ENCODE results near the gene KCNG1.
A peak's percentile ranks its signal among the peaks of the same experiment; 100 is the strongest.

Gene KCNG1

GRCh38 chr20:51012357-51012756 lies 10.6 kb downstream of the KCNG1 start:
- no peak for DNase-seq

DNA sequence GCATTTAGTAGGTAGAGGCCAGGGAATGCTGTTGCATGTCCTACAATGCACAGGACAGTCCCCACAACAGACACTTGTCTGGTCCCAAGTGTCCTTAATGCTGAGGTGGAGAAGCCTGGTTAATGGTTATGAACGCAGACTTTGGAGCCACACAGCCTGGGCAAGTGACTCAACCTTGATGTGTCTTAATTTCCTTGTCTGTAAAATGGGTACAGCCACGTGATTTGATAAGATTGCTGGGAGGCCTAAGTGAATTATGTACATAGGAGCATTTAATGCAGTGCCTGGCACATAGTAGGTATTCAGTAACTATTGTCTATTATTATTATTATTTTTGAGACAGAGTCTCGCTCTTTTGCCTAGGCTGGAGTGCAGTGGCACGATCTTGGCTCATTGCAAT lies 11.4 kb downstream of the KCNG1 start:
- DNase-seq: no peak

DNA sequence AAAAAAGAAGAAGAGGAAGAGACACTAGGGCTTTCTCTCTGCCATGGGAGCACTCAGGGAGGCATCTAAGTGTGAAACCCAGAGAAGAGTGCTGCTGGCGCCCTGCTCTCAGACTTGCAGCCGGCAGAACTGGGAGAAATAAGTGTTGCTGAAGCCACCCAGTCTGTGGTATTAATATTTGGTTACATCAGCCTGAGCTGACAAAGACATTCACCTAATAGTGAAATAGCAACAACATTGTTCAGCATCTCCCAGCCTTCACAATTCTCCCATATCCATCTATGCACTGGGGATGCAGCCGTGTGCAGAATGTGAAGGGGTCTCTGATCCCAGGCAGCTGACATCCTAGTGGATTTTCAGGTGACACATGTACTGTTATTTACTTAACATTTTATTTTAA lies 12.0 kb downstream of the KCNG1 start:
- no peak for DNase-seq

GRCh38 chr20:51010043-51010365 lies 12.9 kb downstream of the KCNG1 start:
- no peak for DNase-seq

DNA sequence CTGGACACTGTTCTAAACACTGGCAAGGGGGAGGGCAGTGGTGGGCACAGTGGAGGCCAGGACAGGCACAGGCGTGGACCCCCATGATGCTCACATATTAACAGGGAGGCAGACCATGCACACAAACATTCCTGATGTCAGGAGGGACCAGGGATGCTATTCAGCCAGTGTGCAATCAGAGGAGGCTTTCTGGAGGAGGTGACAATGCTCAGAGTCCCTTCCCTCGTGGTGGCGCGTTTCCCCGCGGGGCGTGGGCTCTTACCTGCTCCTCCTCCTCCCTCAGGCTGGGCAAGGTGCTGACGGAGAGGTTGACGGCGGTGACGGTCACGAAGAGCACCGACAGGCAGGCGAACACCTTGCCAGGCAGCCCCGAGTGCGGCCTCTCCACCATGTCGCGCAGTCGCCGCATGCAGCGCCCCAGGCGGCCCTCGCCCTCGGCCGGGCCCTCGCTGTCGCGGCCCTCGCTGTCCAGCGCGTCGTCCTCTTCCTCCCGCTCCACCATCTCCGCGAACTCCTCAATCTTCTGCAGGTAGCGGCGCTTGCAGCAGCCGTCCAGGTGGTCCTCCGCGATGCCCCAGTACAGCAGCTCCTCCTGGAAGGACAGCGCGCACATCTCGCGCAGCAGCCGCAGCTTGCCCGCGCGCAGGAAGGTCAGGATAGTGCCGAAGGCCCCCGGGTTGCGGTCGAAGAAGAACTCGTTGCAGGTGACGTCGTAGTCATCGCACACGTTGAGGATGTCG lies 13.4 kb downstream of the KCNG1 start:
- DNase-seq: no peak

DNA sequence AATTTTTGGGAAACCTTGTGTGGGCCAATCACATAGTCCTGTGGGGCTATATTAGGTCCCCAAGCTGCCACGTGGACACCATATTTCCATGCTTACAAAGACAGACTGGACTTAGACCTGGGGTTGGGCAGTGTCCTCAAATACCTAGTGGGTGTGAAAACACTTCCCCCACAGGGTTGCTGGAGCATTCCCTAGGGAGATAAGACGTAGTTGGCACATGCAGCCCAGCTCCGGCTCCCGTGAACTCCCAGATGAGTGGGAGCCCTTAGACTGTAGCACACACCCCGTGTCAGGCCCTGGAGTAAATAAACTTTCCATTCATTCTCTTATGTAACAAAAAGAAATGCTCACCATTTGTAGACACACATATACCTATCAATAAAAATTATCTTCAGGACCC lies 14.2 kb downstream of the KCNG1 start:
- no peak for DNase-seq

- no peak for DNase-seq
These were observed 17.7 kb downstream of the KCNG1 start for GRCh38 chr20:51005214-51005613.

DNA sequence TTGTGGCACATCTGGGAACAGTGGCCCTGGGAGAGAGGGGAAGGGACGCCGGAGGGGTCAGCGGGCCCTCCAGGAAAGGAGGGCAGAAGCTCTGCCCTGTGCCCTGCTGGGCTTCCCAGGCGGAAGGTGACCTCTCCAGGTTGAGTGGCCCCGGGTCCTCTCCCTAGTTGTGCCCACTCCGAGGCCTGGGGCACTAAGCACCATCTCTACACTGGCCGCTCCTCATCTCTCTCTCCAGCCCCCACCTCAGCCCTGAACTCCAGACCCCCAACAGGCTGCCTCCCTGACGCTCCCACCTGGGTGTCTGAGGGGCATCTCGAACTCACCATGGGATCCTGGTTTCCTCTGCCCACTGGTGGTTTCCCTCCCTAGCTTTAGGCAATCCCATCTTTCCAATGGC lies 18.1 kb downstream of the KCNG1 start:
- no peak for DNase-seq

DNA sequence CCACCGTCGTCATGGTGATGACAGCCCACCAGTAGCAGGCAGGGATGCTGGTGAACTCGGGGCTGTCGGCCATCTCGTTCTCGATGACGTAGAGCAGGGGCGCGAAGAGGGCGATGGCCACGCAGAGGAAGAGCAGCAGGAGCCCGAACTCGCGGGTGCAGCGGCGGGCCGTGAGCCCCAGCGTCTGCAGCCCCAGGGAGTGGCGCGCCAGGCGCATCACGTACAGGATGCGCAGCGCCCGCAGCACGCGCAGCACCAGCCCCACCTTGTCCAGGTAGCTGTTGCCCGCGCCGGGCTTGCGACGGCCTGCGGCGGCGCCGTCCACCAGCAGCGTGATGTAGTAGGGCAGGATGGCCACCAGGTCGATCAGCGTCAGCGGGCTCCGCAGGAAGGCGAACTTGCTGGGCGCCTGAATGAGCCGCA lies 18.6 kb downstream of the KCNG1 start:
- no peak for DNase-seq

- no peak for DNase-seq
These were observed 19.2 kb downstream of the KCNG1 start for GRCh38 chr20:51003753-51004152.

DNA sequence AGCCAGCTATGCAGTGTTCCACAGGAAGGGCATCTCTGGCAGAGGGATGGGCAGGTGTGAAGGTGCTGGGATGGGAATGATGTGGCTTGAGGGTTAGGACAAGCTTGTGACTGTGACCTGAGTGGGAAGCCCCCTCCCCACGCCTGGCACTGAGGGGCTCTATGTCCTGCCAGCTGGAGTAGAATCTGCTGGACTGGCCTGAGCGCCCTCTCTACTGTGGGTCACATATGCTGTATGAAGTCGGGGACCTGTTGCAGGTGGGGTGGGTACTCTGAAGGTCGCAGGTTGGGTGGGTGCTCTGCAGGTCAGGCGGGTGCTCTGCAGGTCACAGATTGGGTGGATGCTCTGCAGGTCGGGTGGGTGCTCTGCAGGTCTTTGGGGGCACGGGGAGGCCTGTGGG lies 20.3 kb downstream of the KCNG1 start:
- no peak for DNase-seq

DNA sequence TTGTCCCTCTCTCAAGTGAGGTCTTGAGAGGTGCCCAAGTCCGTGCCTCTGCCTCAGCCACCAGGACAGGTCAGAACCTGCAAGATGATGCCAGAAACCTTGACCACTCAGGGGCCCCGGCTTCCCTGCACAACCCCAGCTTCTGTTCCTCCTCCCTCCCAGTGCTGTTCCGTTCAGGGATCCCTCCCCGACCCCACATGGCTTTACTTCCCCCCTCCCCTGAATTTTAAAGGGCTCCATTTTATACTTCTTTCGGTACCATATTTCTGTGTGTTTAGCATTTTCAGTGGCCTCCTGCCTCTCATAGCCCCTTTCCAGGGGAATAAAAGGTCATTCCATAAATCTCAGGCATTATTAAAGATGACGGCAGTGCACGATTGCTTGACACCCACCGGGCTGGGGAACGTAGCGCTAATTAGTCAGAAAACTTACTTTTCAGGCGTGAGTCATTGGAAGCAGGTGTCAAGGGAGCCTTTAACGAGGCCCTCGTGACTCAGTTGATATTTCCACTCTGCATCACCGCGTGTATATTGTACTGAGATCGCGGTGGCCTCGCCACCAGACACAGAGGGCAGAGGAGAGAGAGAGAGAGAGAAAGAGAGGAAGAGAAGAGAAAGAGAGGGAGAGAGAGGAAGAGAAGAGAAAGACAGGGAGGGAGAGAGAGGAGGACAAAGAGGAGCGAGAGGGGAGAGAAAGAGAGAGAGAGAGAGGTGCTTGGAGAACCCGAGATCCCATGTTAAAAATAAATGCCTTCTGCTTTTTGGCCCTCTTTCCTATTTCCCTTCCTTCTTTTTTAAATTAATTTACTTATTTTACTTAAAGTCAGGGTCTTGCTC lies 21.3 kb downstream of the KCNG1 start:
- DNase-seq: no peak

DNA sequence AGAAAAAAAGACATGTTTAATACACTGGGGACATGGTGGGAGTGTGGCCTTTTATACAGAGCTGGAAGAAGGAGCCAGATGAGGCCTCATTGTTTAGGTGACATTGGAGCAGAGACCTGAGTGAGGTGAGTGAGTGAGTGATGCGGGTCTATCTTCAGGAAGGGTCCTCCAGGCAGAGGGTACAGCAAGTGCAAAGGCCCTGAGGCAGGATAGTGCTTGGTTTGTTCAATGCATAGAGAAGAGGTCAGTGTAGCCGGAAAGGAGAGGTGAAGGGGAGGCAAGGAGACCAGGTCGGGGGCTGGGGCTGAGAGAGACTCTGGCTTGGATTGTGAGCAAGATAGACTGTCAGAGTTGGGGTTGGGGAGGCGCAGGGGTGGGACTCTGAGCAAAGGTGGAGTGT lies 23.6 kb downstream of the KCNG1 start:
- no peak for DNase-seq

- DNase-seq: peak; percentile 40
These were observed 25.7 kb downstream of the KCNG1 start for GRCh38 chr20:50996901-50997865.

DNA sequence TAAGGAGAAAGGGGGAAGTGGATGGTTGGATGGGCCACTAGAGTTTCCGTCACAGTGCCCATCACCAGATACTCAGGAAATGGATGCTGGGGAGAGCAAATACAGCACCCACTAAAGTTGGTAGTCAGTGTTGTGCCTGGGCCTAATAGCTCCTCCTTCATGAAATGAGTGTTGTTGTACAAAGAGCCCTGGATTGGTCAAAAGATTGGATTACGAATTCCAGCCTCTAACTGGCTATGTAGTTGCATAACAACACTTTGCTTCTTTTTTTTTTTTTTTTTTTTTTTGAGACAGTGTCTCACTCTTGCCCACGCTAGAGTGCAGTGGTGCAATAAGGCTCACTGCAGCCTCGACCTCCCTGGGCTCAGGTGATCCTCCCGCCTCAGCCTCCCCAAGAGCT lies 27.4 kb downstream of the KCNG1 start:
- peak; percentile 35 for DNase-seq

- DNase-seq: no peak
These were observed 29.0 kb downstream of the KCNG1 start for GRCh38 chr20:50993876-50994275.

GRCh38 chr20:50992733-50993457 lies 30.0 kb downstream of the KCNG1 start:
- peak; percentile 79 for DNase-seq

- DNase-seq: no peak
These were observed 30.6 kb downstream of the KCNG1 start for GRCh38 chr20:50992336-50992732.

GRCh38 chr20:50991076-50991475 lies 31.8 kb downstream of the KCNG1 start:
- no peak for DNase-seq

DNA sequence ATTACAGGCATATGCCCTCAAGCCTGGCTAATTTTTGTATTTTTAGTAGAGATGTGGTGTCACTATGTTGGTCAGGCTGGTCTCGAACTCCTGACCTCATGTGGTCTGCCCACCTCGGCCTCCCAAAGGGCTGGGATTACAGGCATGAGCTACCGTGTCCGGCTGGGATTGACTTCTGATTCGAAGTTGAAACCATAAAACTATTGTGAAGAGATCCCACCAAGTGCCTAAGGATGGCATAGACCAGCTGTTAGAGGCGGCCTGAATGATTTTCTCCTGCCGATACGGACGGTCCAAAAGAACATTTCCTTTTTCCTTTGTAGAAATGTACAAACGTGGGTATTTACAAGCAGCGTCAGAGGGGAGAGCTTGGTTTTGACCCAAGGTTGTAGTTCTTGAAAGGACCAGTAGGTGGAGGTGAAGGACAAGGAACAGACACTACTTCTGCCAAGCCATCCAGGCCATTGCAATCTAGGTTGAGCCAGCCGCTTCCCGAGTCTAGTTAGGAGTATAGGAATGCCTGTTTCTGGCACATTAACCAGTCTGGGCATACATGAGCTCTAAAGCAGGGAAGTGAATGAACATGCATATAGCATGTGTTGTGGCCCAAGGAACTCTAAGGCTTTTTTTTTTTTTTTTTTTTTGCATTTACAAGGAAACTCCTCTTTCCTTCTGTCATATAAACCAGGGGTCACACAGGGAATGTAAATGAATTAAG lies 35.3 kb downstream of the KCNG1 start:
- peak; percentile 84 for DNase-seq

DNA sequence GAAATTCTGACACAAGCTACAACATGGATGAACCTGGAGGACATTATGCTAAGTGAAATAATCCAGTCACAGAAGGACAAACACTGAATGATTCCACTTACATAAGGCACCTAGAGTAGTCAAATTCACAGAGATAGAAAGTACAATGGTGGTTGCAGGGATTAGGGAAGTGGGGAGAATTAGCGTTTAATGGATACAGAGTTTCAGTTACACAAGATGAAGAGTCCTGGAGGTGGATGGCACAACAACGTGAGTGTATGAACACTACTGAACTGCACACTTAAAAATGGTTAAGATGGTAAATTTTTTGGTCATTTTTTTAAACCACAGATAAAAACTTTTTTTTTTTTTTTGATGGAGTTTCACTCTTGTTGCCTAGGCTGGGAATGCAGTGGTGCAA lies 39.6 kb downstream of the KCNG1 start:
- DNase-seq: no peak

GRCh38 chr20:50982363-50982762 lies 40.5 kb downstream of the KCNG1 start:
- DNase-seq: no peak

Data from fibroblast of skin of right quadriceps (primary cell).